Transverse colon (tissue), 4 donors: Measurements from ENCODE around the gene CTBP1. TPM values are rescaled to one million over a fixed set of nuclear protein-coding genes. Genes with fewer than 3 reads are reported as not detected.

Source experiments
- DNase-seq: peaks from one replicate; pipeline ENCODE4 v3.0.0-alpha.2; 2019
- H3K27ac ChIP-seq, 4 donors: fragments of 200-600 bp; sonication (generic); 2 replicates each; pipeline ENCODE4 v1.5.1; 2016 to 2018; ENCODE audit warnings: inconsistent platforms in 4 of 4
- H3K27me3 ChIP-seq: fragments of 200-600 bp; sonication (generic); 2 replicates; pipeline ENCODE4 v1.5.1; 2017; ENCODE audit warnings: inconsistent platforms
- H3K36me3 ChIP-seq, 4 donors: fragments of 200-600 bp; sonication (generic); 2 replicates each; pipeline ENCODE4 v1.5.1; 2017 to 2019; ENCODE audit warnings: inconsistent platforms in 4 of 4
- H3K4me1 ChIP-seq, 4 donors: fragments of 200-600 bp; sonication (generic); 2 replicates each; pipeline ENCODE4 v1.5.1; 2017 to 2020; ENCODE audit warnings: inconsistent platforms in 4 of 4
- H3K4me3 ChIP-seq, 4 donors: fragments of 200-600 bp; sonication (generic); 1 replicate in 1 of 4; 2 replicates in 3 of 4; pipeline versions ENCODE4 v1.5.1 to v1.6.1; 2017 to 2019; ENCODE audit warnings: inconsistent platforms in 4 of 4
- H3K9me3 ChIP-seq, 2 donors: fragments of 200-600 bp; sonication (generic); 2 replicates each; pipeline ENCODE4 v1.5.1; 2017 to 2019; ENCODE audit warnings: inconsistent platforms in 2 of 2
- CTCF ChIP-seq, 5 experiments: fragments of 200-600 bp in 3 of 5; fragments of 450-650 bp in 2 of 5; sonication (generic) in 3 of 5; IDR thresholded peaks; 1 replicate in 2 of 5; 2 replicates in 3 of 5; pipeline ENCODE4 v1.5.1; 2016 to 2017; ENCODE audit warnings: antibody characterized with exemption in 5 of 5, inconsistent platforms in 3 of 5, mild to moderate bottlenecking in 2 of 5, moderate library complexity in 1 of 5
- EP300 ChIP-seq: sonication (generic); formaldehyde crosslinking; IDR thresholded peaks from one replicate; pipeline ENCODE4 v1.6.1; 2017; ENCODE audit warnings: antibody characterized with exemption, low read depth
- POLR2A ChIP-seq: fragments of 450-650 bp; IDR thresholded peaks from one replicate; pipeline ENCODE4 v1.6.1; 2016; ENCODE audit warnings: antibody characterized with exemption, mild to moderate bottlenecking, moderate library complexity
- POLR2AphosphoS5 ChIP-seq, 3 donors: sonication (generic); formaldehyde crosslinking; IDR thresholded peaks; one replicate each; pipeline ENCODE4 v1.6.1; 2016; ENCODE audit warnings: antibody characterized with exemption in 3 of 3
- WGBS, 2 donors: methylation state at CpG; one replicate each; pipeline ENCODE4 v1.1.5; 2018; ENCODE audit warnings: low coverage in 1 of 2; 5-methylcytosine and 5-hydroxymethylcytosine counted together
- in situ Hi-C, 4 donors: fragments of 200-750 bp; cut with MboI; loops; one replicate each; pipeline versions ENCODE4 v1.15.0 to v1.15.1; 2017; ENCODE audit warnings: low sequenced_read_pairs in 3 of 4, low pct_ligation_motif_present in 1 of 4, low pct_unique_long_range_greater_than_20kb in 1 of 4
- intact Hi-C: fragments of 100-400 bp; cut with DNase I; formaldehyde crosslinking; loops from one replicate; pipeline ENCODE4 v1.15.1; 2023; ENCODE audit warnings: low total_unique reads
- total RNA-seq, 4 donors: library from RNA; depleted of rRNA; stranded (reverse); fragments of >200 nt; gene quantifications; one replicate each; pipeline ENCODE4 v1.1.0, GENCODE V29; 2016

The CTBP1 gene
- total RNA-seq, 4 donors from 2014 or later: 183 to 457 (median 243) TPM

DNA sequence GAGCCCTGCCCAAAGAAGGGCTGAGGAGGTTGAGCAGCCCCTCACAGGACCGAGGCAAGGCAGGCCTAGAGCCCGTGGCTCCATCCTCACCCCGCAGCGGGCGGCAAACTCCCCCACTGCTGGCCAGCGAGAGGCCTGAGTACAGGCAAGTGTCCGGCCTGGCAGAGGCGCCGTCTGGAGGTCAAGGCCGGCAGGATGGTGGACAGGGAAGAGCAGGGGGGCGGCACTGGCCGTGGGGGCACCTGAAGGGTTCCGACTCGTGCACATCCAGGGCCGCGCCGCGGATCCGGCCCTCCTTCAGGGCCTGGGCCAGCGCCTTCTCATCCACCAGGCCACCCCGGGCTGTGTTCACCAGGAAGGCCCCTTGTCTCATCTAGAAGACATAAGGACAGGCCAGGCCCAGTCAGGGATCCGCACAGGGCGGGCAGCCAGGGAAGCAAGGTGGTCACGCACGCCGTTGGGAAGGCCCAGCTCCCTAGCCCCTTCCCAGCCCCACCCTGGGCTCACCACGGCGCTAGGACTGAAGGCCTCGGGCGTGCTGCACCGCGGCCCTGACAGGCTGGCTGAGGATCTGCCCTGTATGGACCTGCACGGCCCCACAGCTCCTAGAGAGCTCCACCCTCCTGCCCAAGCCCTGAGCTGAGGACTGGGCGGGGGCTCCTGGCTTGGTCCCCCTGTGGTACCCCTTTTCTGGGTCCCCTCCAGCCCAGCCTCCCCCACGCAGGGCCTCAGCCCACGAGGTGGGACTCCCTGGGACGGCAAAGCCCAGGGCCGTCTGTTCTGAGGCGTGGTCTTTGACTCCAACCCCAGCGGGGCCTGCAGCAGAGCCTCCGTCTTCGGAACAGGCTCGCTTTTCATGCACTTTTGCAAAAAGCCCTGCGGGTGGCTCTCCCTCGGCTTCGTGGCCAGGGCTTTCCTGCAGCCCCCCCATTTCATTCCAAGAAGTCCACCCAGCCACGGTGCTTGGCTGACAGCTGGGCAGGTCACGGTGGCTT lies 34.5 kb downstream of the CTBP1 start:
- in situ Hi-C loops (no loop called here), intact Hi-C loops (loop anchor here (5.0 kb wide), 1 partner anchor 33 kb away; the partner anchor contains the start of gene CTBP1)
- no peak for DNase-seq
- peaks cover 0 to 23% (median 6%) of the 10 kb centered on the region in 4 donors for H3K36me3 ChIP-seq
- TF ChIP-seq EP300: no peak
- TF ChIP-seq POLR2AphosphoS5 (IDR thresholded peaks at IDR 0.05): no peak
- TF ChIP-seq POLR2A: no peak
- TF ChIP-seq CTCF (IDR thresholded peaks at IDR 0.05): no peak
- no peak overlapping the region for H3K4me3 ChIP-seq
- H3K9me3 ChIP-seq: no peaks in the 10 kb centered on the region
- no peaks in the 10 kb centered on the region for H3K27me3 ChIP-seq
- 85% methylated on average over 47 of the region's 48 CpGs; no CpG with 5 or more reads in 1 of the 2 donors for WGBS, 2 donors
- H3K4me1 ChIP-seq: peaks cover 16 to 30% (median 22%) of the 10 kb centered on the region in 4 donors
- peak overlapping the region in 2 of 4 donors; percentile 64 to 73 for H3K27ac ChIP-seq

- H3K27ac ChIP-seq: peak overlapping the region in 2 of 4 donors; percentile 73 to 80
These were observed 35.5 kb downstream of the CTBP1 start for GRCh38 chr4:1213336-1213995.

DNA sequence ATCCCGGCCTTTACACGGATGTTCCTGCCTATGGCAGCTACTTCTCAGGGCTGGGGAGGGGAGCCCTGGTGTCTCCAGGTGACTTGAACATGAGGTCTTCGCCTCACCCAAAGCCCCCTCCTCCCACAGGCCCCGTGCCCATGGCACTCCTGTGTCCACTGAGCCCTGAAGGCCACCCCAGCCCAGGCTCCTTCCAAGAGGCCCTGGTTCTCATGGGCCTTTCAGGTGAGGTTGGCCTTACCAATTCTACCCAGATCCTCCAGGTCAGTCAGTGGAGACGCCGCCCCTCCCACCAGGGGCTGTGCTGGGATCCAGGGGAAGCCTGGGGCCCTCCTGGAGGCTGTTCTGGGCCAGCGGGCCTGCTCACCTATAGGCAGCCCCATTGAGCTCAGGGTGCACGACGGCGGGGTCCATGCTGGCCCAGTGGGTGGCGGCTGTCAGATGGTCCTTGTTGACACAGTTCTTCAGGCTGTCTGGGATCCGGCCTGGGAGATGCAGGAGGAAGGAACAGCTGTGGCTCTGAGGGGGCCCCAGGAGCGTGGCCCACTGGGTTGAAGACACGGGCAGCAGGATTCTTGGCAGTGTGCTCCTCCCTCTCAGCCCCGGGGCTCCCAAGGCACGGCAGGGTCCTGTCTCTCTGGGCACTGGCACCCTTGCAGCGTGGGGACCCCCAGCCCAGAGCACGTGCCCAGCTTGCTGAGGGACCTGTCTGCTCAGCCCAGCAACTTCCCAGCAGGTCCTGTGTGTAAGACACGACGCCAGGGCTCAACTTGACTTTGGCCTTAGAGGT lies 36.2 kb downstream of the CTBP1 start:
- no peak for DNase-seq
- peaks cover 0 to 20% (median 6%) of the 10 kb centered on the region in 4 donors for H3K36me3 ChIP-seq
- H3K27me3 ChIP-seq: no peaks in the 10 kb centered on the region
- intact Hi-C loops (loop anchor here (5.0 kb wide), 1 partner anchor 35 kb away; the partner anchor contains the start of gene CTBP1), in situ Hi-C loops (no loop called here)
- peak overlapping the region; percentile 22 to 87 (median 68) for H3K27ac ChIP-seq
- peaks cover 29 to 46% (median 37%) of the 10 kb centered on the region in 4 donors for H3K4me1 ChIP-seq
- no peak overlapping the region for H3K4me3 ChIP-seq
- 93% methylated on average over 19 of the region's 20 CpGs; no CpG with 5 or more reads in 1 of the 2 donors for WGBS, 2 donors
- TF ChIP-seq POLR2AphosphoS5 (IDR thresholded peaks at IDR 0.05): no peak
- no peak for TF ChIP-seq POLR2A
- no peak for TF ChIP-seq CTCF (IDR thresholded peaks at IDR 0.05)
- no peak for TF ChIP-seq EP300
- no peaks in the 10 kb centered on the region for H3K9me3 ChIP-seq

More at GRCh38 chr4:1213336-1213995, 35.5 kb downstream of the CTBP1 start:
- DNase-seq: no peak
- intact Hi-C loops: loop anchor here (5.0 kb wide), 1 partner anchor 34 kb away; the partner anchor contains the start of gene CTBP1
- TF ChIP-seq POLR2A: no peak
- TF ChIP-seq EP300: no peak
- no peak for TF ChIP-seq POLR2AphosphoS5 (IDR thresholded peaks at IDR 0.05)
- TF ChIP-seq CTCF (IDR thresholded peaks at IDR 0.05): no peak
- WGBS, 2 donors: 94% methylated on average over 15 of the region's 20 CpGs; no CpG with 5 or more reads in 1 of the 2 donors
- Histone ChIP-seq H3K36me3 (peaks cover 0 to 23% (median 6%) of the 10 kb centered on the region in 4 donors), H3K9me3 (no peaks in the 10 kb centered on the region), H3K27me3 (no peaks in the 10 kb centered on the region), H3K4me3 (no peak overlapping the region), H3K4me1 (peaks cover 23 to 39% (median 30%) of the 10 kb centered on the region in 4 donors)
- in situ Hi-C loops: no loop called here
